Measurements from ENCODE around the gene TECPR2. TPM values are rescaled to one million over a fixed set of nuclear protein-coding genes. Genes with fewer than 3 reads are reported as not detected.
A peak's percentile ranks its signal among the peaks of the same experiment; 100 is the strongest.

TECPR2 gene
- total and polyA plus RNA-seq, 2 of the 13 experiments (the other 11 are each of a cell fraction or from before 2014, with no cell fraction given), result 3.5 to 5.7 TPM

DNA sequence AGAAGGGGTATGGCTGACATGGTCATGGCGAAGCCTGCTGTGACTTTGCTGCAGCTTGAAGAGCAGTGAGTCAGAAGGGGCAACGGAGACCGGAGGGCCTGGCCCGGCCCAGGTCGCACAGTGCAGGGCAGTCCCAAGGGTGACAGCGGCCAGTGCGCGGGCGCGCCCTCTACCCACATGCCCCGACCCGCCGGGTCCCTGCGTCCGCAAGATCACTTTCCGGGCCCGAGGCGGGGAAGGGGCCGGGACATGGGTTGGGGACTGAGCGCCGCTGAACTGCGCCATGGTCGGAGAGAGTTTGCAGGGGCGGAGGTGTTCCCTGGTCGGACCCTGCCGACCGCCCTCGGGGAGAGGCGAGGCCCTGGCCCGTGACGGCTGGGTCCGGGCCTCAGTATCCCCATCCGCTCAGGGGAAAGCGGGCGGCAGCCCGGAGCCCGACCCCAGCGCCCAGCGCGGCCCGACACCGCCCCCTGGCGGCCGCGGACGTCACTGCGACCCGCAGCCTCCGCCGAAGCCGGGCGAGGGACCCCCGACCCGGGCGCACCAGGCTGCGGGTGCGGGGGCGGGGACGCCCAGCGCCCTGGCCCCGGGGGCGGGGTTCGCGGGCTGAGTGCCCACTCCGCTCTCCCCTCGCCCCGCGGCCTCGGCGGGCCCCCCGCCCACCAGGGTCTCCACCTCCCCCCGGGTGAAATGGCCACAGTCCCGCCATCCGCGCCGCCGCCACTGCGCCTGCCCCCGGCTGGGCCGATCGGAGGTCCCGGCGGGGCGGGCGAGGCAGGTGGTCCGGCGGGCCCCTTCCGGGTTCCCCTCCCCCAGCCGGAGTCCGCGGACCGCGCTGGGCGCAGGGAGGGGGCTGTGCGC lies 154.0 kb downstream of the TECPR2 start (continued):
- TF ChIP-seq ZNF607 (CRISPR knock-in tag; IDR thresholded peaks at IDR 0.05; ENCODE audit: borderline replicate concordance), result peak; percentile 63; the same call in 1 of the 2 replicates
- TF ChIP-seq, protein P1, sequence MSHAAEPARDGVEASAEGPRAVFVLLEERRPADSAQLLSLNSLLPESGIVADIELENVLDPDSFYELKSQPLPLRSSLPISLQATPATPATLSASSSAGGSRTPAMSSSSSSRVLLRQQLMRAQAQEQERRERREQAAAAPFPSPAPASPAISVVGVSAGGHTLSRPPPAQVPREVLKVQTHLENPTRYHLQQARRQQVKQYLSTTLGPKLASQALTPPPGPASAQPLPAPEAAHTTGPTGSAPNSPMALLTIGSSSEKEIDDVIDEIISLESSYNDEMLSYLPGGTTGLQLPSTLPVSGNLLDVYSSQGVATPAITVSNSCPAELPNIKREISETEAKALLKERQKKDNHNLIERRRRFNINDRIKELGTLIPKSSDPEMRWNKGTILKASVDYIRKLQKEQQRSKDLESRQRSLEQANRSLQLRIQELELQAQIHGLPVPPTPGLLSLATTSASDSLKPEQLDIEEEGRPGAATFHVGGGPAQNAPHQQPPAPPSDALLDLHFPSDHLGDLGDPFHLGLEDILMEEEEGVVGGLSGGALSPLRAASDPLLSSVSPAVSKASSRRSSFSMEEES (CRISPR knock-in tag; IDR thresholded peaks at IDR 0.05), result no peak
- TF ChIP-seq NCOA1 (CRISPR knock-in tag; IDR thresholded peaks at IDR 0.05), result no peak
- no peak for TF ChIP-seq PRPF4 (IDR thresholded peaks at IDR 0.05; ENCODE audit: low read depth, low read length, poor library complexity, severe bottlenecking)
- no peak for TF ChIP-seq PRMT3 (CRISPR knock-in tag; IDR thresholded peaks at IDR 0.05; ENCODE audit: borderline replicate concordance, low read depth)
- peak; percentile 56; the same call in 1 of the 3 replicates for TF ChIP-seq MXI1 (IDR thresholded peaks at IDR 0.05; ENCODE audit: borderline replicate concordance, low read depth, low read length)
- TF ChIP-seq, protein P2, sequence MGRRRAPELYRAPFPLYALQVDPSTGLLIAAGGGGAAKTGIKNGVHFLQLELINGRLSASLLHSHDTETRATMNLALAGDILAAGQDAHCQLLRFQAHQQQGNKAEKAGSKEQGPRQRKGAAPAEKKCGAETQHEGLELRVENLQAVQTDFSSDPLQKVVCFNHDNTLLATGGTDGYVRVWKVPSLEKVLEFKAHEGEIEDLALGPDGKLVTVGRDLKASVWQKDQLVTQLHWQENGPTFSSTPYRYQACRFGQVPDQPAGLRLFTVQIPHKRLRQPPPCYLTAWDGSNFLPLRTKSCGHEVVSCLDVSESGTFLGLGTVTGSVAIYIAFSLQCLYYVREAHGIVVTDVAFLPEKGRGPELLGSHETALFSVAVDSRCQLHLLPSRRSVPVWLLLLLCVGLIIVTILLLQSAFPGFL (CRISPR knock-in tag; IDR thresholded peaks at IDR 0.05), result no peak
- TF ChIP-seq, protein P3, sequence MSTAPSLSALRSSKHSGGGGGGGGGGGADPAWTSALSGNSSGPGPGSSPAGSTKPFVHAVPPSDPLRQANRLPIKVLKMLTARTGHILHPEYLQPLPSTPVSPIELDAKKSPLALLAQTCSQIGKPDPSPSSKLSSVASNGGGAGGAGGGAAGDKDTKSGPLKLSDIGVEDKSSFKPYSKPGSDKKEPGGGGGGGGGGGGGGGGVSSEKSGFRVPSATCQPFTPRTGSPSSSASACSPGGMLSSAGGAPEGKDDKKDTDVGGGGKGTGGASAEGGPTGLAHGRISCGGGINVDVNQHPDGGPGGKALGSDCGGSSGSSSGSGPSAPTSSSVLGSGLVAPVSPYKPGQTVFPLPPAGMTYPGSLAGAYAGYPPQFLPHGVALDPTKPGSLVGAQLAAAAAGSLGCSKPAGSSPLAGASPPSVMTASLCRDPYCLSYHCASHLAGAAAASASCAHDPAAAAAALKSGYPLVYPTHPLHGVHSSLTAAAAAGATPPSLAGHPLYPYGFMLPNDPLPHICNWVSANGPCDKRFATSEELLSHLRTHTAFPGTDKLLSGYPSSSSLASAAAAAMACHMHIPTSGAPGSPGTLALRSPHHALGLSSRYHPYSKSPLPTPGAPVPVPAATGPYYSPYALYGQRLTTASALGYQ (CRISPR knock-in tag; IDR thresholded peaks at IDR 0.05), result peak; percentile 36; the same call in 1 of the 2 replicates
- peak; percentile 66; the same call in 1 of the 2 replicates for TF ChIP-seq ZNF773 (CRISPR knock-in tag; IDR thresholded peaks at IDR 0.05; ENCODE audit: borderline replicate concordance)
- no peak for TF ChIP-seq ATAD3A (CRISPR knock-in tag; IDR thresholded peaks at IDR 0.05)
- no peak for TF ChIP-seq ZNF460 (CRISPR knock-in tag; IDR thresholded peaks at IDR 0.05; ENCODE audit: borderline replicate concordance)
- TF ChIP-seq DPF2 (CRISPR knock-in tag; IDR thresholded peaks at IDR 0.05; ENCODE audit: borderline replicate concordance, low read depth), result no peak
- no peak for TF ChIP-seq MYNN (CRISPR knock-in tag; IDR thresholded peaks at IDR 0.05; ENCODE audit: low read depth)
- no peak for TF ChIP-seq EZH2 (conservative IDR thresholded peaks at IDR 0.05; ENCODE audit: low read depth, low read length)
- TF ChIP-seq ZMYM4 (CRISPR knock-in tag; IDR thresholded peaks at IDR 0.05), result peak; percentile 70
- peak; percentile 46 for TF ChIP-seq YY1 (IDR thresholded peaks at IDR 0.05; ENCODE audit: insufficient read depth, insufficient replicate concordance, low read depth, low read length)
- TF ChIP-seq CHCHD3 (CRISPR knock-in tag; IDR thresholded peaks at IDR 0.05), result no peak
- TF ChIP-seq, protein P4, sequence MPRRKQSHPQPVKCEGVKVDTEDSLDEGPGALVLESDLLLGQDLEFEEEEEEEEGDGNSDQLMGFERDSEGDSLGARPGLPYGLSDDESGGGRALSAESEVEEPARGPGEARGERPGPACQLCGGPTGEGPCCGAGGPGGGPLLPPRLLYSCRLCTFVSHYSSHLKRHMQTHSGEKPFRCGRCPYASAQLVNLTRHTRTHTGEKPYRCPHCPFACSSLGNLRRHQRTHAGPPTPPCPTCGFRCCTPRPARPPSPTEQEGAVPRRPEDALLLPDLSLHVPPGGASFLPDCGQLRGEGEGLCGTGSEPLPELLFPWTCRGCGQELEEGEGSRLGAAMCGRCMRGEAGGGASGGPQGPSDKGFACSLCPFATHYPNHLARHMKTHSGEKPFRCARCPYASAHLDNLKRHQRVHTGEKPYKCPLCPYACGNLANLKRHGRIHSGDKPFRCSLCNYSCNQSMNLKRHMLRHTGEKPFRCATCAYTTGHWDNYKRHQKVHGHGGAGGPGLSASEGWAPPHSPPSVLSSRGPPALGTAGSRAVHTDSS (CRISPR knock-in tag; conservative IDR thresholded peaks at IDR 0.05), result no peak
- TF ChIP-seq ZNF335 (CRISPR knock-in tag; IDR thresholded peaks at IDR 0.05), result no peak
- no peak for TF ChIP-seq NFIB (CRISPR knock-in tag; IDR thresholded peaks at IDR 0.05; ENCODE audit: borderline replicate concordance)
- TF ChIP-seq ZNF558 (CRISPR knock-in tag; IDR thresholded peaks at IDR 0.05; ENCODE audit: borderline replicate concordance), result 0 out of 2 replicates have a peak, but pooled peaks have one; percentile 43
- TF ChIP-seq, protein P5, sequence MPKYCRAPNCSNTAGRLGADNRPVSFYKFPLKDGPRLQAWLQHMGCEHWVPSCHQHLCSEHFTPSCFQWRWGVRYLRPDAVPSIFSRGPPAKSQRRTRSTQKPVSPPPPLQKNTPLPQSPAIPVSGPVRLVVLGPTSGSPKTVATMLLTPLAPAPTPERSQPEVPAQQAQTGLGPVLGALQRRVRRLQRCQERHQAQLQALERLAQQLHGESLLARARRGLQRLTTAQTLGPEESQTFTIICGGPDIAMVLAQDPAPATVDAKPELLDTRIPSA (CRISPR knock-in tag; IDR thresholded peaks at IDR 0.05; ENCODE audit: borderline replicate concordance), result no peak
